Karpas-422 (cell line): Measurements from ENCODE around the gene USP24. TPM values are rescaled to one million over a fixed set of nuclear protein-coding genes. Genes with fewer than 3 reads are reported as not detected.
"Not testable (repeated sequence)": the region's sequence is repeated elsewhere in the genome, so short reads cannot be mapped to it uniquely, and the experiment has no call there.

Experiments
- DNase-seq: peaks from one replicate; pipeline ENCODE4 v3.0.0-alpha.2; 2015
- H2AFZ ChIP-seq: fragments of 200-600 bp; sonication (generic); 2 replicates; pipeline ENCODE4 v1.6.1; 2014; ENCODE audit warnings: antibody characterized with exemption, low read length, mixed read lengths
- H3K27ac ChIP-seq: fragments of 200-600 bp; sonication (generic); 2 replicates; pipeline ENCODE4 v1.5.1; 2014; ENCODE audit warnings: mild to moderate bottlenecking, low read length, moderate library complexity
- H3K27me3 ChIP-seq: fragments of 200-600 bp; sonication (generic); 2 replicates; pipeline ENCODE4 v1.6.1; 2014; ENCODE audit warnings: low read length, mixed read lengths
- H3K36me3 ChIP-seq: fragments of 200-600 bp; sonication (generic); 2 replicates; pipeline ENCODE4 v1.6.1; 2014; ENCODE audit warnings: low read length, mixed read lengths; ENCODE audit not compliant: insufficient read depth
- H3K4me1 ChIP-seq: fragments of 200-600 bp; sonication (generic); 2 replicates; pipeline ENCODE4 v1.6.1; 2014; ENCODE audit warnings: mild to moderate bottlenecking, low read length, mixed read lengths
- H3K4me2 ChIP-seq: fragments of 200-600 bp; sonication (generic); 2 replicates; pipeline ENCODE4 v1.6.1; 2014; ENCODE audit warnings: low read length, low read depth, mild to moderate bottlenecking; ENCODE audit not compliant: poor library complexity, severe bottlenecking
- H3K4me3 ChIP-seq: fragments of 200-600 bp; sonication (generic); 2 replicates; pipeline ENCODE4 v1.5.1; 2014; ENCODE audit warnings: mild to moderate bottlenecking, antibody characterized with exemption, low read length, mixed read lengths
- H3K79me2 ChIP-seq: fragments of 200-600 bp; sonication (generic); 2 replicates; pipeline ENCODE4 v1.6.1; 2014; ENCODE audit warnings: mild to moderate bottlenecking, low read length, mixed read lengths
- H3K9ac ChIP-seq: fragments of 200-600 bp; sonication (generic); 2 replicates; pipeline ENCODE4 v1.6.0; 2014; ENCODE audit warnings: low read length
- H3K9me2 ChIP-seq: fragments of 200-600 bp; sonication (generic), shearing (Covaris generic); replicated peaks from 2 replicates; pipeline ENCODE4 v1.6.0; 2014; ENCODE audit warnings: mild to moderate bottlenecking, low read length, moderate library complexity; ENCODE audit not compliant: insufficient read depth
- H3K9me3 ChIP-seq: fragments of 300-700, 200-600 bp; sonication (generic); 2 replicates; pipeline ENCODE4 v1.6.1; 2014; ENCODE audit warnings: low read length, mixed read lengths
- H4K20me1 ChIP-seq: fragments of 200-600 bp; sonication (generic); 2 replicates; pipeline ENCODE4 v1.6.1; 2014; ENCODE audit warnings: mild to moderate bottlenecking, antibody characterized with exemption, low read length, low read depth; ENCODE audit not compliant: insufficient read depth
- total RNA-seq: library from RNA; depleted of rRNA; stranded (reverse); fragments of >200 nt; shearing (Covaris generic); gene quantifications from 2 replicates; pipeline ENCODE4 v1.2.3, GENCODE V29; 2014; ENCODE audit warnings: low replicate concordance

The USP24 gene
- total RNA-seq, 1 experiment from 2014 or later: 89.8 TPM

DNA sequence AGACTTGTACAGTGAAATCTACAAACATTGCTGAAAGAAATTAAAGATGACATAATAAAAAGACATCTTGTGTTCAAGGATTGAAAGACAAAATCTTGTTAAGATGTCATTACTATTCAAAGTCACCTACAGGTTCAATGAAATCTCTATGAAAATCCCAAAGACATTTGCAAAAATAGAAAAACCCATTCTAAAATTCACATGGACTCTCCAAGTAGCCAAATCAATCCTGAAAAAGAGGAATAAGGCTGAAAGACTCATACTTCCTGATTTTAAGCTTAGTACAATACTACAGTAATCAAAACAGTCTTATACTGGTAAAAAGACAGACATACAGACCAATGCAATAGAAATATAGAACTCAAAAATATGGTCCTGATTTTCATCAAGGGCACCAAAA is 97.2 kb downstream of the USP24 start:
- no peaks in the 10 kb centered on the region for H3K9me3 ChIP-seq
- H3K9me2 ChIP-seq: no peaks in the 10 kb centered on the region
- H3K36me3 ChIP-seq: peaks cover 57% of the 10 kb centered on the region
- H3K4me2 ChIP-seq: no peak overlapping the region
- H3K27ac ChIP-seq: no peak overlapping the region
- no peak overlapping the region for H2AFZ ChIP-seq
- peaks cover 25% of the 10 kb centered on the region for H3K79me2 ChIP-seq
- no peak overlapping the region for H3K9ac ChIP-seq
- no peaks in the 10 kb centered on the region for H3K27me3 ChIP-seq
- no peak for DNase-seq
- no peaks in the 10 kb centered on the region for H4K20me1 ChIP-seq
- H3K4me3 ChIP-seq: no peak overlapping the region
- H3K4me1 ChIP-seq: no peaks in the 10 kb centered on the region

DNA sequence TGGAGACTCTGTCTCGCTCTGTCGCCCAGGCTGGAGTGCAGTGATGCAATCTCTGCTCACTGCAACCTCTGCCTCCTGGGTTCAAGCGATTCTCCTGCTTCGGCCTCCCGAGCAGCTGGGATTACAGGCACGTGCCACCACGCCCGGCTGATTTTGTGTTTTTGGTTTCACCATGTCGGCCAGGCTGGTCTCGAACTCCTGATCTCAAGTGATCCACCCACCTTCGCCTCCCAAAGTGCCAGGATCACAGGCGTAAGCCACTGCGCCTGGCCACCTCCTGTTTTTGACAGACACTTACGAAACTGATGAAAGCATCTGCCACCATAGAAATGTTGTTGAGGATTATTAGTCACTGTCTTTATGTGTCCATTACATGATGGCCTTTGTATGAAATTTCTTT is 106.2 kb downstream of the USP24 start:
- not testable (repeated sequence) for H3K4me2 ChIP-seq, H2AFZ ChIP-seq, H4K20me1 ChIP-seq, H3K27me3 ChIP-seq, H3K27ac ChIP-seq, H3K9me3 ChIP-seq, DNase-seq, H3K4me3 ChIP-seq, H3K9me2 ChIP-seq, H3K9ac ChIP-seq, H3K4me1 ChIP-seq, H3K79me2 ChIP-seq
- peaks cover 38% of the 10 kb centered on the region; the same call in 1 of the 2 replicates for H3K36me3 ChIP-seq

GRCh38 chr1:55107101-55107500 is 108.1 kb downstream of the USP24 start:
- no peaks in the 10 kb centered on the region for H4K20me1 ChIP-seq
- no peak overlapping the region for H3K9ac ChIP-seq
- DNase-seq: no peak
- H3K36me3 ChIP-seq: peaks cover 57% of the 10 kb centered on the region; the same call in 1 of the 2 replicates
- H3K27me3 ChIP-seq: no peaks in the 10 kb centered on the region
- no peak overlapping the region for H3K4me3 ChIP-seq
- H2AFZ ChIP-seq: no peak overlapping the region
- no peak overlapping the region for H3K4me2 ChIP-seq
- H3K9me2 ChIP-seq: no peaks in the 10 kb centered on the region
- H3K4me1 ChIP-seq: peaks cover 13% of the 10 kb centered on the region
- H3K9me3 ChIP-seq: no peaks in the 10 kb centered on the region
- no peak overlapping the region for H3K27ac ChIP-seq
- no peaks in the 10 kb centered on the region for H3K79me2 ChIP-seq

DNA sequence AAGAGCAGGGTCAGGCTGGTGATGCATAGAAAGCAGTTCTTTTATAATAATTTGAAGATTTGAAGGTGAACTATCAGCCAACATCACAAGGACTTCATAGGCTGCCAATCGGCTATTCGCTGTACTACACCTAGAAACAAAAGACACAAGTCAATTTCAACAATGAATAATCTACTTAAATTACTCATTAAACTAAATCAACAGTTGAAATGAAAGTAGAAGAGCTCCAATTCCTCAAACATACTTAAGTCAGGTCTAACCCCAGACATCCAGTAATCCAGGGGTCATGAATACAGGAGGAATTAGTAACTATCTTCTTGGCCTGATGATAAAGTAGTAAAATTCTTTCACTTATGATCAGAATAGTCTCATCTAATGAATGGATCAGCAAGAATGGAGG is 111.3 kb downstream of the USP24 start:
- Histone ChIP-seq H3K27ac (no peak overlapping the region), H4K20me1 (no peaks in the 10 kb centered on the region), H3K36me3 (peaks cover 59% of the 10 kb centered on the region), H3K27me3 (no peaks in the 10 kb centered on the region), H3K4me3 (no peak overlapping the region), H2AFZ (no peak overlapping the region), H3K9me3 (no peaks in the 10 kb centered on the region), H3K79me2 (no peaks in the 10 kb centered on the region), H3K4me2 (no peak overlapping the region), H3K9me2 (no peaks in the 10 kb centered on the region), H3K9ac (no peak overlapping the region), H3K4me1 (peaks cover 13% of the 10 kb centered on the region)
- DNase-seq: no peak

GRCh38 chr1:55095095-55095494 is 120.1 kb downstream of the USP24 start:
- H3K36me3 ChIP-seq: peaks cover 69% of the 10 kb centered on the region
- no peak overlapping the region for H3K4me2 ChIP-seq
- H3K4me1 ChIP-seq: no peaks in the 10 kb centered on the region
- no peaks in the 10 kb centered on the region for H4K20me1 ChIP-seq
- H3K79me2 ChIP-seq: no peaks in the 10 kb centered on the region
- H3K27ac ChIP-seq: no peak overlapping the region
- no peaks in the 10 kb centered on the region for H3K9me2 ChIP-seq
- no peak overlapping the region for H3K4me3 ChIP-seq
- H3K9ac ChIP-seq: no peak overlapping the region
- no peak overlapping the region for H2AFZ ChIP-seq
- no peaks in the 10 kb centered on the region for H3K9me3 ChIP-seq
- DNase-seq: no peak
- no peaks in the 10 kb centered on the region for H3K27me3 ChIP-seq

DNA sequence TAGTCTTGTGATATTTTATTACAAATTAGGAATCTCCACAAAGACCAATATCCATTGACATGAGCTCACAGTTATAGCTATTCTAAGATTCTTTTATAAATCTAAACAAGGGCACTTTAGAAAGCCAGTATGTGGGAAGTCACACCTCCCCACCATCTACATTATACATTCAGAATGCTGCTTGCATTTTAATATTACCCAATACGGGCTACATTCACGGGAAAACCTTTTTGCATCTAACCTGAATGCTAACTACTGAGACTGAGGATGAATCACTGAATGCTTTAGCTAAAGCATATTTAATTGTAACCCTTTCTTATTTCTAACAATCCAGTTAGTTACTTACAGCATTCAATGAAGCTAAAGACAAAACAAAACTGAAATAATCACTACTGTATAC is 122.7 kb downstream of the USP24 start:
- Histone ChIP-seq H3K4me2 (no peak overlapping the region), H3K9me3 (no peaks in the 10 kb centered on the region), H3K9ac (no peak overlapping the region), H3K4me1 (no peaks in the 10 kb centered on the region), H2AFZ (no peak overlapping the region), H3K9me2 (no peaks in the 10 kb centered on the region), H3K27me3 (no peaks in the 10 kb centered on the region), H4K20me1 (no peaks in the 10 kb centered on the region), H3K4me3 (no peak overlapping the region), H3K27ac (no peak overlapping the region), H3K79me2 (no peaks in the 10 kb centered on the region), H3K36me3 (peaks cover 62% of the 10 kb centered on the region)
- no peak for DNase-seq

DNA sequence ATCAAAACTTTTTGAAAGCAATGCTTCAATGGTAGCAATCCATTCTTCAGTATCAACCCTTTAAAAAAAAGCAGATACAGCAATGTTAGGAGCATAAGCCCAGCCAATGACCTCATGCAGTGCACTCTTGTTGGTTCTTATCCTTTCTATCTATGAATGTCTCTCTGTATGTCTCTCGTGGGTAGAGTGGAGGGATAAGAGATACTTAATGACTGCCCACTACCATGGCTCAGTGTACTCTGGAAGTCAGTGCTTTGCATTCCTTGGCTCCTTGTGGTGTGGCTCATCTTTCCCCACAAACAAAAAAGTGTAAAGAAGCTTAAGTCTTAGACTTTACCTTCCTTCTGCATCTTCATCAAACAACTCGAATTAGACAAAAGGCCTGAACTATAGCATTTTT is 125.5 kb downstream of the USP24 start:
- H3K4me1 ChIP-seq: no peaks in the 10 kb centered on the region
- no peaks in the 10 kb centered on the region for H3K27me3 ChIP-seq
- no peaks in the 10 kb centered on the region for H3K9me2 ChIP-seq
- no peak overlapping the region for H3K9ac ChIP-seq
- H3K9me3 ChIP-seq: no peaks in the 10 kb centered on the region
- DNase-seq: no peak
- H3K4me2 ChIP-seq: no peak overlapping the region
- H3K4me3 ChIP-seq: no peak overlapping the region
- no peaks in the 10 kb centered on the region for H4K20me1 ChIP-seq
- H3K79me2 ChIP-seq: no peaks in the 10 kb centered on the region
- H3K36me3 ChIP-seq: peaks cover 64% of the 10 kb centered on the region; the same call in 1 of the 2 replicates
- no peak overlapping the region for H2AFZ ChIP-seq
- H3K27ac ChIP-seq: no peak overlapping the region

DNA sequence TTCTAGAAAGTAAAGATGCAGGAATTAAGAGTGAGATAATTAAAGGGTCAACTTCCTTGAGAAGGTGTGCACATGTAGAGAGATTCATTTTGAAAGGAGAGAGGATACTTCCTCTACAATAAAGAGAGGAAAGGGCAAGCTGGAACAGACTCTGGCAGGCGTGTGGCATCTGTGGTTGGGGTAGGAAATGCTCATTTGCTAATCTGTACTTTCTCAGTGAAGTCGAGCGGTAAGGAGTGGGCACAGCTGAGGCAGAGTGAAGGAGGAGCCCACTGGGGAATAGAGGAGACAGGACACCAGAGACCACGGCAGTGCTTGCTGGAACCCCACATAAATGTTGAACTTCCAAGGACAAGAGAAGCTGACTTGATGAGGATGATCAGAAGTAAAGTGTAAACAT is 126.8 kb downstream of the USP24 start:
- Histone ChIP-seq H3K9me3 (no peaks in the 10 kb centered on the region), H3K27ac (no peak overlapping the region), H4K20me1 (no peaks in the 10 kb centered on the region), H3K4me2 (no peak overlapping the region), H3K79me2 (no peaks in the 10 kb centered on the region), H3K9me2 (no peaks in the 10 kb centered on the region), H3K9ac (no peak overlapping the region), H3K27me3 (no peaks in the 10 kb centered on the region), H2AFZ (no peak overlapping the region), H3K4me3 (no peak overlapping the region), H3K4me1 (no peaks in the 10 kb centered on the region), H3K36me3 (peaks cover 63% of the 10 kb centered on the region; the same call in 1 of the 2 replicates)
- no peak for DNase-seq

GRCh38 chr1:55087439-55087838 is 127.7 kb downstream of the USP24 start:
- Histone ChIP-seq H3K4me2 (no peak overlapping the region), H3K9me2 (no peaks in the 10 kb centered on the region), H3K9ac (no peak overlapping the region), H3K4me3 (no peak overlapping the region), H2AFZ (no peak overlapping the region), H3K9me3 (no peaks in the 10 kb centered on the region), H4K20me1 (no peaks in the 10 kb centered on the region), H3K79me2 (no peaks in the 10 kb centered on the region), H3K27ac (no peak overlapping the region), H3K36me3 (peaks cover 63% of the 10 kb centered on the region; the same call in 1 of the 2 replicates), H3K27me3 (no peaks in the 10 kb centered on the region), H3K4me1 (no peaks in the 10 kb centered on the region)
- DNase-seq: no peak
